GM04503 (cell line): ENCODE results near the gene PCDH15.

Experiments used
- DNase-seq: peaks from one replicate; pipeline ENCODE4 v3.0.0-alpha.2; 2012; ENCODE audit warnings: low read depth

PCDH15 gene

DNA sequence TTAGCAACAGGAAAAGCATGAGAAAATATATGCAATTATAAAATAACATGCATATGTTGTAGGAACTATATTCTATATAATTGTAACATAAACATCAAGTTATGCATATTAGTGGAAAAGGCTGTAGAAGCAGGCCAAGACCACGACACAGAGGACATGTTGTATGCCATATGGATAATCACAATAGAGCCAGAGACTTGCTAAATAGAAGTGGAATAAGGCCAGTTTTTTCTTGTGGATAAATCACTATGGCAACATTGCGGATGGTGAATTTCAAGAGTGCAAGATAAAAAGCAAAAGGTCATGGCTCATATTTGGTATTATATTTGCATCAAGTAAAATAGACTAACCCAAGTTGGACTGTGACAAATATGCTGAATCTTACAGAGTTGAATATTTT lies 93.0 kb downstream of the PCDH15 start:
- DNase-seq: no peak

GRCh38 chr10:54702583-54703485 lies 98.2 kb downstream of the PCDH15 start:
- DNase-seq: no peak

DNA sequence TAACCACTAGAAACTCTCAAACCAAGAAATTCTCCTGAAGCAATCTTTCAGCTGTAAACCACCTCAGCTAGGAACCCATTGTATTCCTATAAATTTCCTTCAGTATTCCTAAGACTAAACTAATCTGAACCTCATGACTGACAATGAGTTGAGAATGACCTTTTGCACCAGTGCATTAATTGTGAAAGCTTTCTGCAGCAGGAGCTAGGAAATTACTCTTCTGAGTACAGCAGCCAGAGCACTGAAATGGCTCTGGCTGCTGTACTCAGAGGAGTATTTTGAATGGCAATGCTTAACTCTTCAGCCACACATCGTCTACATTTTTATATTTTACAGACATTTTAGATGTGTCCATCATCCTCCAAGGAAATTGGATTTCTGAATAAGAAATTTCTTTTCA lies 109.7 kb downstream of the PCDH15 start:
- DNase-seq: no peak

- no peak for DNase-seq
Observed at GRCh38 chr10:54682554-54682953, 118.5 kb downstream of the PCDH15 start.

DNA sequence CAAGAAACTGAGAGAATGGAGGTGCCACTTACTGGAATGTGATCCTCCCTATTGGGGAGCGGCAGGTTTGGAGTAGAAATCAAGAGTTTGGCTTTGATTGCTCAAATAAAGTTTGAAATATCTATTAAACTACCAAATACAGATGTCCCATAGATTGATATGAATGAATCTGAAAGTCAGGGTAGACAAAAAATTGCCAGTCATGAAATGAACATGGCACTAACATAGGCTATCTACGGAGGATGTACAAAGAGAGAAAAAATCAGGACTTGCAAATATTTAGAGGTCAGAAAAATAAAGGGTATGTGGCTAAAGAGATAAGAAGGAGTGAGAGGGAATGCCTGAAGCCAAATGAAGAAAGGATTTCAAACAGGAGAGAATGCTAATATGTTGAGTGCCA lies 119.9 kb downstream of the PCDH15 start:
- DNase-seq: no peak

GRCh38 chr10:54667136-54667535 lies 133.9 kb downstream of the PCDH15 start:
- no peak for DNase-seq

- DNase-seq: no peak
Observed at GRCh38 chr10:54666192-54666591, 134.8 kb downstream of the PCDH15 start.

DNA sequence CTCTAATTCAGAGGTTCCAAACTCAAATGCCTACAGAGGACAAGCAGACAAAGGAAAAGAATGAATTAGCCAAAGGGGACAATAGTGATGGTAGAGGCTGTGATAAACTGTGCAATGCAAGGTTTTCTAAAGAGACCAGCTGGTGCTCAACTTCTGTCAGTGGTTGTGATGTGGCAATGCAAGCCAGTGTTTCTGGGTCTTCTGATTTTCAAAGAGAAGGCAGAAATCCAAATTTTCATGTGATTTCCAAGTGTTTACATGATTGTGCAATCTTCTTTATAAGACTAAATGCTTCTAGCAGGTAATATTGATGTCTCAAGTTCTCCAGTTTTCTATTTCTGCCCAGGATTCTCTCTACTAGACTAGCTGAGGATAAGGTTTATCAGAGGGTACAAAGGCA lies 135.9 kb downstream of the PCDH15 start:
- no peak for DNase-seq

DNA sequence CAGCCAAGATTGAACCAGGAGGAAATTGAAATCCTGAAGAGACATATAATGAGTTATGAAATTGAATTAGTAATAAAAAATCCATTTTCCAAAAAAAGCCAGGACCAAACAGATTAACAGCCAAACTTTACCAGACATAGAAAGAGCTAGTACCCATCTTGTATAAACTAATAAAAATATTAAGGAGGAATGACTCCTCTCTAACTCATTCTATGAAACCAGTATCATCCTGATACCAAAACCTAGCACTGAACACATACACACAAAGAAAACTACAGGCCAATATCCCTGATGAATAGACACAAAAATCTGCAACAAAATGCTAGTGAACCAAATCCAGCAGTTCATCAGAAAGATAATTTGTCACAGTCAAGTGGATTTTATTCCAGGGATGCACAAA lies 140.6 kb downstream of the PCDH15 start:
- no peak for DNase-seq

- no peak for DNase-seq
Observed at GRCh38 chr10:54656643-54657042, 144.4 kb downstream of the PCDH15 start.

- no peak for DNase-seq
Observed at GRCh38 chr10:54653518-54653917, 147.5 kb downstream of the PCDH15 start.

DNA sequence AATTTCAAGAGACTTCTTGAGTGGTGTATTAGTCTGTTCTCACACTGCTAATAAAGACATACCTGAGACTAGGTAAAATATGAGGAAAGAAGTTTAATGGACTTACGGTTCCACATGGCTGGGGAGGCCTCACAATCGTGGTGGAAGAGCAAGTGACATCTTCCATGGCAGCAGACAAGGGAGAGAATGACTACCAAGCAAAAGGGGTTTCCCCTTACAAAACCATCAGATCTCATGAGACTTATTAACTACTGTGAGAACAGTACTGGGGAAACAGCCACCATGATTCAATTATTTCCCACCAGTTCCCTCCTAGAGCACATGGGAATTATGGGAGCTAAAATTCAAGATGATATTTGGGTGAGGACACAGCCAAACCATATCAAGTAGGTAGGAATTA lies 150.5 kb downstream of the PCDH15 start:
- no peak for DNase-seq

- no peak for DNase-seq
Observed at GRCh38 chr10:54622017-54622416, 179.0 kb downstream of the PCDH15 start.

DNA sequence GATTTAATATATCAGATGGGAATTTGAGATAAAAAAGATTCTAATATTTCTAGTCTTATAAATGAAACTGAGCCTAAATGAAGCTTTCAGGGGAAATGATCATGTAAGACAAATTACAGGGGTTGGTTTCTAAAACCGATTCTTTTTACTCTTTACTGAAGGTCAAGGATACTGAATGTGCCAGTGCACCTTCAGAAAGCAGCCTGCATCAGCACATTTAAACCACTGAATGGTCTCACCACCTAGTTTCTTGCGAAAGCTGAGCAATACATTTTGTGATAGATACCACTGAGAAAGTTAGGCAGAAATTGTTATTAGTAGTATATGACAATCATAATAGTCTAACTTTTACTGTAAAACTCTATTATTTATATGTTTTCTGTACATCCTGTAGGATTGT lies 180.7 kb downstream of the PCDH15 start:
- DNase-seq: no peak

DNA sequence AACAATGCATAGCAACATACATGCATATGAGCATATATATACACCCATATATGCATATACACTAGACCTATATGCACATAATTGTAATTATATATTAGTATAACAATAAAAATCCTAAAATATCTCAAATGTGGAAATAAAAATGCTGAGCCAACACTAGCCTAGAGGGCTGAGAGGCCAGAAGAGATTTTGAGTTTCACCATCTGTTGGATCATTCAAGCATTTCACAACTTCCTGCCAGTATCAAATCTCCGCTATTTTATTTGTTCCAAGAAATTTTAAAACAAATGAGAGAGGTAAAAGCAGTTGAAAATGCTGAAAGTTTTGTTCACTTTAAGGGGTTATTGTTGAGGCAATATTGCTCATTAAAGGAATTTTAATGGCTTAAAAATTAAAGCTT lies 187.0 kb downstream of the PCDH15 start:
- no peak for DNase-seq

GRCh38 chr10:54613162-54613561 lies 187.9 kb downstream of the PCDH15 start:
- DNase-seq: no peak

DNA sequence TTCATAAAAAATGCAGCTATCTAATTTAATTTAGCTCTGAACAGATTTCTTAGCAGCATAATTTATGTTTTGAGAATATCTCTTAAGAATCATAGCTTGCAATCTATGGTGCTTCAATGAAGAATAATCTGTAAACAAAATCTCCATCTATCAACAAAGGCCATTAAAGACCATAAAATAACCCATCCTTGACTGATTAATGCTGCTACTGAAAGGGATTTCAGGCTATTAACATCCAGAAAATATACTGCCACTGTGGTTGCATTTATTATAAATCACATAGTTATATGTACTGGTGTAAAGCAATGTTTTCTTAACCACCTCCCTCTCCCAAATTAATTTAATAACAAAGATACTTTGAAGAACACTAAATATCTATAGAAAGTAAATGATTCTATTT lies 191.6 kb downstream of the PCDH15 start:
- DNase-seq: no peak

DNA sequence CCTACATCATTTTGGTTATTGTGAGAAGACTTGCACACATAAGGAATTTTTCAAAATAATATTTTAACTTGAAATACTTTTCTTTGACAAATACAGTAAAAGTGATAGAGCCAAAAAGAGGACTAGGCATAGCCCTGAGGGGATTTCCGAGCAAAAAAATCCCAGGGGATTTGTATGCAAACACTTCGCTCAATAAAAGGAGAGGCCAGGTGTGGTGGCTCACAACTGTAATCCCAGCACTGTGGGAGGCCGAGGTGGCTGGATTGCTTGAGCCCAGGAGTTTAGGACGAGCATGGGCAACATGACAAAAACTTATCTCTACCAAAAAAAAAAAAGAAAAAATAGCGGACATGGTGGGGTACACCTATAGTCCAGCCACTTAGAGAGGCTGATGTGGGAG lies 193.0 kb downstream of the PCDH15 start:
- no peak for DNase-seq

GRCh38 chr10:54594289-54594688 lies 206.7 kb downstream of the PCDH15 start:
- DNase-seq: no peak

GRCh38 chr10:54587971-54588370 lies 213.1 kb downstream of the PCDH15 start:
- no peak for DNase-seq

GRCh38 chr10:54585572-54585971 lies 215.5 kb downstream of the PCDH15 start:
- DNase-seq: no peak

- DNase-seq: no peak
Observed at GRCh38 chr10:54577682-54578081, 223.3 kb downstream of the PCDH15 start.

- DNase-seq: no peak
Observed at GRCh38 chr10:54576541-54576940, 224.5 kb downstream of the PCDH15 start.

DNA sequence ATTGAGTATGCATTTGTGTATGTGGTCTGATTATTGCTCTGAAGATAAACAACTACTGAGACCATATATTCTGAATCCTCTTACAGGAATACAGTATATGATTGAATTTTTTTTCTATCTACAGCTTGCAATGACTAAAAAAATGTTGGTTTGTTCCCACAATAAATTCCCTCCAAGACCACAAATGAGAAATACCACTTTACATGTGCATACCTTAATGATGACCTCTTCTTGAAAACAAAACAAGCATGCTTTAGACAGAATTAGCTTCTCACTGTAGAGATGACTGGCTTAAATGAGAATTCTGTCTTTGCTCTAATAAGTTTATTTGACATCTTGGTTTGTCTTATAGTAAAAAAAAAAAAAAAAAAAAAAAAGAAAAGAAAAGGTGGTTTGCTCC lies 241.5 kb downstream of the PCDH15 start:
- no peak for DNase-seq
